NCI-H1436 (cell line): Measurements from ENCODE around the gene TEX2.
"Not testable (repeated sequence)": the region's sequence is repeated elsewhere in the genome, so short reads cannot be mapped to it uniquely, and the experiment has no call there.

ENCODE experiments used
- DNase-seq: peaks from one replicate; lab custom pipeline; 2025; lab: John Stamatoyannopoulos, UW

The TEX2 gene

DNA sequence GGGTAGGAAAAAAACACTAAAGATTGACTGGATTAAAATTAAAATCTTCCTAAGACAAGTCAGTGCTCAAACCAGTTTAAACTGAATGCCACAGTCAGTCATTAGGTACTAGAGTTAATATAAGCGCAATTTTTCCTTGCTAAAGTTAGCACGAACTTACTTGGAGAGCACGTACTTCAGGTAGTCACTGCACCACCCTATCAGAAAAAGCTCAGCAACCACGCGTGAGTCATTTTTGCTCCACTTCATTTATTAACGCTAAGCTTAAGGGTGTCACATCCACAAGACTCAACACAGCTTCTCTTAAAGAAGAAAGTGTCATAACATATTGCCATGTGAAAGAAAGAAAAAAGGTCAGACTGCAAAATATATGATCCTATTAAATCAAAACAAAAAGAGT is 53.1 kb downstream of the TEX2 start:
- DNase-seq, result no peak

DNA sequence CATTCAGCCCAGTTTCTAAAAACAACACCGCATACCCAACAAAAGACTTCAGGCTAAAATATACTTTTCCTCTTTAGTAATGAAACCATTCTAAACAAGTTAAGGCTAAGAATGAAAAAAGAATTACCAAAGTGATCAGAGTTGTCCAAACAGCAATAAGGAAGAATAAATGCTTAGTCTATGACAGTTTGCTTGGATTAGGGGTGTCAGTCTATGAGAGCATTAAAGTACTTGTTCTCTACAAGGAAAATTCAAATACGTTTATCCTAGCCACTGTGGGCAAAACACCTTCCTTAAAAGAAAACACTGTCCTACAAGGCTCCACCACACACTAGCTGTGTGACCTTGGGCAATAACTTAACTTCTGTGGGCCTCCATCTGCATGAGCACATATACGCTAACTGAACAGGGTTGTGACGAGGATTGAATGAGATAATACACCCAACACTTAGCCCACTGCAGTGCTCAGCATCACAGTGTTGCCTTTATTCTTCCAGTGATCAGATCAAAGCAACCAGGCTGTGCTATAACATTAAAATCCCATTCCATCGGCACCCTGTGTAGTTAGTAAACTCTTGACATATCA is 53.6 kb downstream of the TEX2 start:
- DNase-seq, result no peak

DNA sequence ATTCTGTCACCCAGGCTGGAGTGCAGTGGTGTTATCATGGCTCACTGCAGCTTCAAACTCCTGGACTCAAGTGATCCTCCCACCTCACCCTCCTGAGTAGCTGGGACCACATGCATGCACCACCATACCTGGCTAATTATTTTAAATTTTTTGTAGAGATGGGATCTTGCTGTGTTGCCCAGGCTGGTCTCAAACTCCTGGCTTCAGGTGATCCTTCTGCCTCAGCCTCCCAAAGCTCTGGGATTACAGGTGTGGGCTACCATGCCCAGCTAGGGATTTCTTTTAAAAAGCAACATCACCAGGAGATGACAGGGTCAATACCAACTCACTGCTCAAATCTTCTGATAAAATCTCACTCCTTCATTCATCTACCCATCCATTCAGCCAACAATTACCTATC is 54.4 kb downstream of the TEX2 start:
- DNase-seq, result not testable (repeated sequence)

GRCh38 chr17:64205804-64206203 is 57.3 kb downstream of the TEX2 start:
- no peak for DNase-seq

- no peak for DNase-seq
These were observed 59.4 kb downstream of the TEX2 start for GRCh38 chr17:64203630-64204029.

GRCh38 chr17:64202683-64203344 is 60.2 kb downstream of the TEX2 start:
- DNase-seq, result no peak

DNA sequence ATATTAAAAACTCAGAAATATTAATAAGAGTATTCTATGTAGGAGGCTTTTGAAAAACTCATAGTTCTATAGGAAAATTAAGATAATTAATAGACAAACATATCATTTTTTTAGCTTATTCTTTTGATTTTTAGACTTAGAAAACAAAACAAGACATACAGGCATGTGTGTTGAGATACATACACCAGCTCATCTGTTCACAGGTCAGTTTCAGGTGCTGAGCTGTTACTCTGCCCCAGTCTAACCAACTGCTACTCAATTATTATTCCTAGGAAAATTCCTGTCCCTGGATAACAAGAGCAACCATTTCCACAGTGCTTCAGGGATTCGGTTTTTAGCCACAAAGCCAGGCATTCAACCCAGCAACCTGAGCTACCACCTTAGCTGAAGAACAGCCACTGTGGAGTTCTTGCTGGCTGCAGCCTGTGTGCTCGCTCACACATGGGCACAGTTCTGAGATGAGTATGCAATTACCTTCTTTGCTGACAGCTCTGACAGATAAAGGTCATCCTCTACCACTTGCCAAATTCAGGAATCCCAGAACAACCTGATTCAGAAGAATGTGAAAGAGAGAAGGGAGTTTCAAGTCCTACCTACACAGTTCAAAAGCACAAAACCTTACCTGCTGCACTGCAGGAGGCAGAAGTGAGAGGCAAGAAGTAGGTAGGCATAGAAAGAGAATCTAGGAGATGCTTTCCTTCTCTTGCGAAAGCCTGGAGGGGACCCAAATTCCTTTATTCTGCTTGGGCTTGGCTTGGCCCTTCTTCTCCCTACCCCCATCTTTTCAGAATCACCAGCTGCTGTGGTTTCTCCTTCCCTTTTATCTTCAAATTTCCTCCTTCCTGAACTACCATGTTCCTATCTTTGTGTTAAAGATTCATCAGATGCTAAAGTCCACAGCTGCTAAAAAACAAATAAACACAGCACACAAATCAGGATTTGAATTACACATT is 62.7 kb downstream of the TEX2 start:
- no peak for DNase-seq

GRCh38 chr17:64198331-64199090 is 64.5 kb downstream of the TEX2 start:
- DNase-seq, result no peak

GRCh38 chr17:64196601-64197000 is 66.5 kb downstream of the TEX2 start:
- DNase-seq, result no peak

- no peak for DNase-seq
These were observed 69.5 kb downstream of the TEX2 start for GRCh38 chr17:64193561-64193960.

DNA sequence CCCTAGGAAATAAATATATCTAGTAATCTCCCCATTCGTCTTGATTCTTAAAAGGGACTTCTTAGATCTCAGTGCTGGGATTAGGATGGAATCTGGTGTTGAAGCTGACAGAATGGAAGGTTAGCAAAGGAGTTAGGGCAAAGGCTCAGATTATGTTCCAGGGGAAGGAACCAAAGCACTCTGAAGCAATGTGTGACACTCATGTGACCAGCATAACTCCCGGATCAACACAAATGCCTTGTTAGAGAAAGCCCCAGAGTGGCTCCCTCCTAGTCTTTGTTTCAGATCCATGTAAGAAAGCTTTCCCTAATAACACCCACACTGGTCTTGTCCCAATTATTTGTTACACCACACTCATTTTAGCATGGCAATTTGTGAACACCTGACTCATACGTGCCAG is 70.5 kb downstream of the TEX2 start:
- no peak for DNase-seq

DNA sequence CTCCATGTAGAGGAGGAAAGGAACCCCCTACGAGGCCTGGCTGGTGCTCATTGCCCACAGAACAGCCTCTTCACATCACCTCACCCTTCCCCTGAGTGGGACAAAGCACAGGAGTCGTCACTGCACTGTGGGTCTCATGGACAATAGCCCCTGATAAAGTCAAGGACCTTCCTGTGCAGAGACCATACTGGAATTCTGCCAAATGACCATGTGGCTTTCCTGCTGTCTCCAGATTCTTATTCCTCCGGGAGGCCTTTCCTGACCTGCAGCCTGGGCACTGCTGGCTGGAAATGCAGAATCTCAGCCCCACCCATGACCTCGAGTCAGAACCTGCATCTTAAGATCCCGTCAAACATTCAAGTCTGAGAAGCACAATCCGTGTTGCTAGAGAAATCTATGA is 72.6 kb downstream of the TEX2 start:
- DNase-seq, result no peak

DNA sequence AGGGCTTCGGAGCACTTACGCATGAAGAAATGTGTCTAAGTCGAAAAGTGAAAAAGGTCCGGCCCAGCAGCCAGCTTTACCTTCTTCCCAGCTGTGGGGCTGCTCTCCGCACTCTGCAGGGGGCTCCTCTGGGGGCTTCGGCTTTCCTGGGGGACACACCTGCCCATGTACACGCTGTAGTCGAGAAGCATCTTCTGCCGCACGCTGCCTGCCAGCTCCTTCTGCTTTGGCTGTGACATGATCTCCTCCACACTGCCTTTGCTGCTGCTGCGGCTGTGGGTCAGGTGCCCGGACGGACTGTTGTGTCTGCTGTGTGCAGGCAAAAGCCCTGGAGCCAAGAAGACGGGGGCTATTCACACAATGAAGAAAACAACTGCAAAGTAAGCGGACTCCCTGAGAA is 75.0 kb downstream of the TEX2 start:
- no peak for DNase-seq

DNA sequence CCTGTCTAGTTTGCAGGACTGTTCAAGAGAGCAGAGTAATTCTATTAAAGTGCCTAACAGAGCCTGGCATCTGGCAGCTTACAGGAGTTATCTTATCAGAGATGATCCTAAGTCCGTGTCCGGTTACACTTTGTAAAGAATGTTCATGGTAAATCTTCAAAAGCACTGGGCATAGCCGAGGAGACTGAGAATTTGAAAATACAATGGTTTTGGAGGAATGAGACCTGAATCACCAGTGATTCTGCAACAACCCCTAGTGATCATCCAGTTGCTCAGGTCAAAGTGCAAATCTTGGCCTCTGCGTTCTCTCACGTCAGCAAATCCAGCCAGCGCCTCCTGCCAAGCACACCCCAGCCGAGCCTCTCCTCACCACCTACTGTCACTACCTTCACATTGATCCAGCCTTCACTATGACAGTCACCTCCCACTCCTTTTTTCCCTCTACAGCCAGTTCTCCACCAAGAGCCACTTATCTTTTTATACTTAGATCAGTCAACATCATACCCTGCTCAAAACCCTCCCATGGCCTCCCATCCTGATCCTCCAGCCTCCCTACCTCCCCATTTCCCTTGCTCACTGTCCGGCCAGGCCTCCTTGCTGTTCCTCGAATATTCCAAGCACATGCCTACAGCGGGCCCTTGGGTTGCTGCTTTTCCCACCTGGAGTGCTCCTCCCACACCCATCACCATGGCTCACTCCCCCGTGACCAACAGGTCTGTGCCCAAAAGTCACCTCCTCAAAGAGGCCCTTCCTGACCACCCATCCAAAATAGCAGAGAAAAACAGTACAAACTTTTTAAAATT is 75.8 kb downstream of the TEX2 start:
- DNase-seq, result no peak

DNA sequence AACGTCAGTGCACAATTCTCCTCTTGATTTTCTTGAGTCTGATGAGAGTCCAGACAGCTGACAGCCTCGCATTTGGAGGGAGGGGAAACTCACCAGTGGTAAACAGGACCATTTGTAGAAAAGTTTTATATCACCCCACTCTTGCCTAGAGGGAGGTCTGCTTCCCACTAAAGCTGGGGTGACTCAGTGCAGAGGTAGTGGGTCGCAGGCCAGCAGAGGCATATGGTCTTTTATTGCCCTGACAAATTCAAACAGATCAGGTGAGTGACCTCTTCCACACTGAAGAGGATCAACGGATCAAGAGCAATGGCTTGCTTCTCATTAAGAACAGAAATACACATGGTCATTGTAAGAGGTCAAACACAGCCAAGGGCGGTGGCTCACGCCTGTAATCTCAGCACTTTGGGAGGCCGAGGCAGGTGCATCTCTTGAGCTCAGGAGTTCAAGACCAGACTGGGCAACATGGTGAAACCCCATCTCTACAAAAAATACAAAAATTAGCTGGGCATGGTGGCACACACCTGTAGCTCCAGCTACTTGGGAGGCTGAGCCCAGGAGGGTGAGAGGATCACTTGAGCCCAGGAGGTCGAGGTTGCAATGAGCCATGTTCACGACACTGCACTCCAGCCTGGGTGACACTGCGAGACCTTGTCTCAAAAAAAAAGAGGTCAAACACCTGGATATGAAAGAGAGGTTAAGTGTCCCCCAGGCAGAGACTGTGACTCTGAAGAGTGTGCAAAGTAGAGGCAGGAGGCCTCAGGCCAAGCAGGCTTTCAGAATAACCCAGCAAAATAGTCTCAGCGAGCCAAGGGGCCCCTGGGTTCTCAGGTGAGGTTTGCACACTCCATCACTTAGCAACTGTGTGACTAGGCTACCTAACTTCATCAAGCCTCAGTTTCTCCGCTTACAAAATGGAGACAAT is 76.6 kb downstream of the TEX2 start:
- no peak for DNase-seq

DNA sequence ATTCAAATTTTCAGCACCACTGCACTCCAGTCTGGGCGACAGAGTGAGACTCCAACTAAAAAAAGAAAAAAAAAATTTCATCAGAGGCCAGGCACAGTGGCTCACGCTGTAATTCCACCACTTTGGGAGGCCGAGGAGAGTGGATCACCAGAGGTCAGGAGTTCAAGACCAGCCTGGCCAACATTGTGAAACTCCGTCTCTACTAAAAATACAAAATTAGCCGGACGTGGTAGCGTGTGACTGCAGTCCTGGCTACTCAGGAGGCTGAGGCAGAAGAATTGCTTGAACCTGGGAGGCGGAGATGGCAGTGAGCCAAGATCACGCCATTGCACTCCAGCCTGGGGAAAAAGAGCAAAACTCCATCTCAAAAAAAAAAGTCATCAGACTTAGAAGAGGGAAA is 77.5 kb downstream of the TEX2 start:
- not testable (repeated sequence) for DNase-seq

GRCh38 chr17:64185101-64185500 is 78.0 kb downstream of the TEX2 start:
- DNase-seq, result no peak

DNA sequence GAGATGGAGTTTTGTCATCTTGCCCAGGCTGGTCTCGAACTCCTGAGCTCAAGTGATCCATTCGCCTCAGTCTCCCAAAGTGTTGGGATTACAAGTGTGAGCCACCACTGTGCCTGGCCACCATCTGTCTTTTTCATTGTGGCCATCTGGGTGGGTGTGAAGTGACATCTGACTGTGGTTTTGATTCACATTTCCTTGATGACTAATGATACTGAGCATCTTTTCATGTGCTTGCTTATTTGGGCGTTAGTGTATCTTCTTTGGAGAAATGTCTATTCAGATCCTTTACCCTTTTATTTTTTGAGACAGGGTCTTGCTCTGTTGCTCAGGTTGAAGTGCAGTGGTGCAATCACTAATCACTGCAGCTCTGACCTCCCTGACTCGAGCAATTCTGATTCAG is 79.2 kb downstream of the TEX2 start:
- no peak for DNase-seq

DNA sequence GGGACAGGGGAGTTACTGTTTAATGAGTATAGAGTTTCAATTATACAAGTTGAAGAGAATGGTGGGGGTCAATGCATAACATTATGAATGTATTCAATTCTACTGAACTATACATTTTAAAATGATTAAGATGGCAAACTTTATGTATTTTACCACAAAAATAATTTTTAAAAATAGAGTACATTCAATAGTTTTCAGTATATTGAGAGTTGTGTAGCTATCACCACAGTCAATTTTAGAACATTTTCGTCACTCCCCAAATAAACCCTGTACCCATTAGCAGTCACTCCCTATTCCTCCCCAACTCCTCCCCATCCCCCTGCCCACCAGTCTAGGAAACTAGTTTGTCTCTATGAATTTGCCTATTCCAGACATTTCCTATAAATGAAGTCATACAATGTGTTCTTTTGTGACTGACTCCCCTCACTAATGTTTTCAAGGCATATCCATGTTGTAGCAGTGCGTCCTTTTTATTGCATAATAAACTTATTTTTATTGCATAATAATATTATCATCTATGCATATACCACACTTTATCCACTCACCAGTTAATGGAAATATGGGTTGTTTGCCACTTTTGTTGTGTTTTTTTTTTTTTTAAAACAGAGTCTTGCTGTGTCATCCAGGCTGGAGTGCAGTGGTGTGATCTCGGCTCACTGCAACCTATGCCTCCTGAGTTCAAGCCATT is 80.6 kb downstream of the TEX2 start:
- DNase-seq, result no peak
